Measurements from ENCODE around the gene ERCC5. TPM values are rescaled to one million over a fixed set of nuclear protein-coding genes. Genes with fewer than 3 reads are reported as not detected.

ERCC5 gene
- polyA plus RNA-seq, 1 donor (not counting 4 experiments of a cell fraction or from before 2014, with no cell fraction given), result 40.3 TPM

DNA sequence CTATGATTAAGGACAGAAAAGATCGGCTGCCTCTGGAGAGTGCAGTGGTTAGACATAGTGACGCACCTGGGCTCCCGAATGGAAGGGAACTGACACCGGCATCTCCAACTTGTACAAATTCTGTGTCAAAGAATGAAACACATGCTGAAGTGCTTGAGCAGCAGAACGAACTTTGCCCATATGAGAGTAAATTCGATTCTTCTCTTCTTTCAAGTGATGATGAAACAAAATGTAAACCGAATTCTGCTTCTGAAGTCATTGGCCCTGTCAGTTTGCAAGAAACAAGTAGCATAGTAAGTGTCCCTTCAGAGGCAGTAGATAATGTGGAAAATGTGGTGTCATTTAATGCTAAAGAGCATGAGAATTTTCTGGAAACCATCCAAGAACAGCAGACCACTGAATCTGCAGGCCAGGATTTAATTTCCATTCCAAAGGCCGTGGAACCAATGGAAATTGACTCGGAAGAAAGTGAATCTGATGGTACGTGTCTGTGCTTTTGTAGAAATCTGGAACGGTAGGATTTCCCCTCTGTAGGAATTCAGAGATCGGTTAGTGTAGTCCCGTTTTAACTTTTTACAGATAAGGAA, 16.9 kb downstream of the ERCC5 start:
- no peak for FAIRE-seq
- no peaks in the 10 kb centered on the region for H3K79me2 ChIP-seq (ENCODE audit: control insufficient read depth, insufficient read depth, low read length)
- dilution Hi-C loops (cut with MboI; ENCODE audit: extremely low pct_ligation_motif_present, low sequenced_read_pairs), result no loop called here
- no peaks in the 10 kb centered on the region for H4K20me1 ChIP-seq (ENCODE audit: control insufficient read depth, extremely low read depth, insufficient read depth, low read length)
- H3K4me2 ChIP-seq (ENCODE audit: control insufficient read depth, extremely low read depth, insufficient read depth, low read depth, low read length), result no peak overlapping the region
- H2AFZ ChIP-seq (ENCODE audit: control insufficient read depth, low read length), result no peak overlapping the region
- no peaks in the 10 kb centered on the region for H3K27me3 ChIP-seq (ENCODE audit: control insufficient read depth, extremely low read depth, insufficient read depth, low read length)
- peaks cover 30 to 40% of the 10 kb centered on the region in 2 experiments for H3K36me3 ChIP-seq (ENCODE audit: control insufficient read depth in 2 of 2, extremely low read depth in 1 of 2, insufficient read depth in 2 of 2, low read length in 2 of 2)
- no peak overlapping the region for H3K9ac ChIP-seq (ENCODE audit: control insufficient read depth, extremely low read depth, insufficient read depth, low read length)
- no peak overlapping the region for H3K4me3 ChIP-seq (ENCODE audit: control insufficient read depth in 2 of 3, extremely low read depth in 1 of 3, insufficient read depth in 2 of 3, low read depth in 1 of 3, low read length in 3 of 3)
- H3K4me1 ChIP-seq (ENCODE audit: control insufficient read depth, extremely low read depth, insufficient read depth, low read length), result no peaks in the 10 kb centered on the region
- no peak for DNase-seq (ENCODE audit: low read depth, low spot score)
- H3K9me1 ChIP-seq (ENCODE audit: control insufficient read depth, extremely low read depth, insufficient read depth, low read length), result no peaks in the 10 kb centered on the region
- TF ChIP-seq, protein P1, sequence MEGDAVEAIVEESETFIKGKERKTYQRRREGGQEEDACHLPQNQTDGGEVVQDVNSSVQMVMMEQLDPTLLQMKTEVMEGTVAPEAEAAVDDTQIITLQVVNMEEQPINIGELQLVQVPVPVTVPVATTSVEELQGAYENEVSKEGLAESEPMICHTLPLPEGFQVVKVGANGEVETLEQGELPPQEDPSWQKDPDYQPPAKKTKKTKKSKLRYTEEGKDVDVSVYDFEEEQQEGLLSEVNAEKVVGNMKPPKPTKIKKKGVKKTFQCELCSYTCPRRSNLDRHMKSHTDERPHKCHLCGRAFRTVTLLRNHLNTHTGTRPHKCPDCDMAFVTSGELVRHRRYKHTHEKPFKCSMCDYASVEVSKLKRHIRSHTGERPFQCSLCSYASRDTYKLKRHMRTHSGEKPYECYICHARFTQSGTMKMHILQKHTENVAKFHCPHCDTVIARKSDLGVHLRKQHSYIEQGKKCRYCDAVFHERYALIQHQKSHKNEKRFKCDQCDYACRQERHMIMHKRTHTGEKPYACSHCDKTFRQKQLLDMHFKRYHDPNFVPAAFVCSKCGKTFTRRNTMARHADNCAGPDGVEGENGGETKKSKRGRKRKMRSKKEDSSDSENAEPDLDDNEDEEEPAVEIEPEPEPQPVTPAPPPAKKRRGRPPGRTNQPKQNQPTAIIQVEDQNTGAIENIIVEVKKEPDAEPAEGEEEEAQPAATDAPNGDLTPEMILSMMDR (optimal IDR thresholded peaks at IDR 0.05 in 1 of 3, IDR thresholded peaks at IDR 0.05 in 1 of 3, conservative IDR thresholded peaks at IDR 0.05 in 1 of 3; ENCODE audit: extremely low read depth in 1 of 3, insufficient read depth in 2 of 3, low read length in 3 of 3), result no peak
- TF ChIP-seq EZH2 (IDR thresholded peaks at IDR 0.05; ENCODE audit: low read length), result no peak
- no peak overlapping the region for H3K27ac ChIP-seq (ENCODE audit: control insufficient read depth, insufficient read depth, low read length)
- no peaks in the 10 kb centered on the region for H3K9me3 ChIP-seq (ENCODE audit: control insufficient read depth, low read depth, low read length)

DNA sequence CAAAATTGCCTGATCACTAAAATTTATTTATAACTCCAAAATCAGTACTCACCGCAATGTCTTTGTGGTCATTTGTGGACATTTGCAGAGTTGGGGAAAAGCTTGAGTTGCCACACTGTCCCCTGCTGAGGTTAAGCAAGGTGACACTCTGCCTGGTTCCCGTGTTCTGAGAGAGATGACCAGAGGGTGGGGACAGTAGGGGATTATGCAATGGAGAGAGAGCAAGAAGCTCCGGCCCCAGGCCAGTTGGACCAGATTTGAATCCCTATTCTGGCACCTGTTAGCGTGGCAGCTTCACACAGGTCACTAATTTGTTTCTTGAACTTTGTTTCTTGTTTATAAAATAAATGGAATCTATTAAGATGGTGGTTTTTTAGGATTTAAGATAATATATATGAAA, 17.8 kb downstream of the ERCC5 start:
- DNase-seq (ENCODE audit: low read depth, low spot score), result no peak
- TF ChIP-seq, protein P1 (optimal IDR thresholded peaks at IDR 0.05 in 1 of 3, IDR thresholded peaks at IDR 0.05 in 1 of 3, conservative IDR thresholded peaks at IDR 0.05 in 1 of 3; ENCODE audit: extremely low read depth in 1 of 3, insufficient read depth in 2 of 3, low read length in 3 of 3), result no peak
- TF ChIP-seq EZH2 (IDR thresholded peaks at IDR 0.05; ENCODE audit: low read length), result no peak
- no peaks in the 10 kb centered on the region for H3K79me2 ChIP-seq (ENCODE audit: control insufficient read depth, insufficient read depth, low read length)
- H3K27ac ChIP-seq (ENCODE audit: control insufficient read depth, insufficient read depth, low read length), result no peak overlapping the region
- peaks cover 35 to 41% of the 10 kb centered on the region in 2 experiments for H3K36me3 ChIP-seq (ENCODE audit: control insufficient read depth in 2 of 2, extremely low read depth in 1 of 2, insufficient read depth in 2 of 2, low read length in 2 of 2)
- H2AFZ ChIP-seq (ENCODE audit: control insufficient read depth, low read length), result no peak overlapping the region
- no peak overlapping the region for H3K4me3 ChIP-seq (ENCODE audit: control insufficient read depth in 2 of 3, extremely low read depth in 1 of 3, insufficient read depth in 2 of 3, low read depth in 1 of 3, low read length in 3 of 3)
- no peaks in the 10 kb centered on the region for H3K27me3 ChIP-seq (ENCODE audit: control insufficient read depth, extremely low read depth, insufficient read depth, low read length)
- FAIRE-seq, result no peak
- no peaks in the 10 kb centered on the region for H3K4me1 ChIP-seq (ENCODE audit: control insufficient read depth, extremely low read depth, insufficient read depth, low read length)
- dilution Hi-C loops (cut with MboI; ENCODE audit: extremely low pct_ligation_motif_present, low sequenced_read_pairs), result no loop called here
- no peak overlapping the region for H3K4me2 ChIP-seq (ENCODE audit: control insufficient read depth, extremely low read depth, insufficient read depth, low read depth, low read length)
- no peak overlapping the region for H3K9ac ChIP-seq (ENCODE audit: control insufficient read depth, extremely low read depth, insufficient read depth, low read length)
- H3K9me3 ChIP-seq (ENCODE audit: control insufficient read depth, low read depth, low read length), result no peaks in the 10 kb centered on the region
- no peaks in the 10 kb centered on the region for H3K9me1 ChIP-seq (ENCODE audit: control insufficient read depth, extremely low read depth, insufficient read depth, low read length)
- no peaks in the 10 kb centered on the region for H4K20me1 ChIP-seq (ENCODE audit: control insufficient read depth, extremely low read depth, insufficient read depth, low read length)

All from keratinocyte (primary cell).